GM12875 (cell line): ENCODE results near the gene TNIP1.

Experiments
- H3K4me3 ChIP-seq: one replicate; pipeline ENCODE4 v1.5.1; 2011; ENCODE audit warnings: low read depth, low read length, control low read depth
- TF ChIP-seq, protein P1 (sequence below): IDR thresholded peaks from 2 replicates; pipeline ENCODE4 v1.5.1; 2011; ENCODE audit warnings: low read depth, mild to moderate bottlenecking, control low read depth, inconsistent platforms, low read length, moderate library complexity, borderline replicate concordance; ENCODE audit not compliant: insufficient read depth

Gene TNIP1

DNA sequence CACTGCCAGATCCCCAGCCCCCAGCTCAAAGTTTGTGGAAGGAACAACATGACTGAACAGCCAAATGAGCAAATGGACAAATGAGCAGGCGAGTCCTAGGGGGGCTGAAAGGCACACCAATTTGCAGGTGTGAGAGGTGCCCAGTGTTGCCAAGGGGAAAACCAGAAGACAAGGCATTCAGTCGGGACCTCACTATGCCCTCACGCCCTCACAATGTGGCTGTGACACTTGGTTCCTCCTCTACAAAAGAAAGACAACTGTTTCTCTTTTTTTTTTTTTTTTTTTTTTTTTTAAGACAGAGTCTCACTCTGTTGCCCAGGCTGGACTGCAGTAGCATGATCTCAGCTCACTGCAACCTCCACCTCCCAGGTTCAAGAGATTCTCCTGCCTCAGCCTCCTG, 28.0 kb downstream of the TNIP1 start:
- TF ChIP-seq, protein P1, sequence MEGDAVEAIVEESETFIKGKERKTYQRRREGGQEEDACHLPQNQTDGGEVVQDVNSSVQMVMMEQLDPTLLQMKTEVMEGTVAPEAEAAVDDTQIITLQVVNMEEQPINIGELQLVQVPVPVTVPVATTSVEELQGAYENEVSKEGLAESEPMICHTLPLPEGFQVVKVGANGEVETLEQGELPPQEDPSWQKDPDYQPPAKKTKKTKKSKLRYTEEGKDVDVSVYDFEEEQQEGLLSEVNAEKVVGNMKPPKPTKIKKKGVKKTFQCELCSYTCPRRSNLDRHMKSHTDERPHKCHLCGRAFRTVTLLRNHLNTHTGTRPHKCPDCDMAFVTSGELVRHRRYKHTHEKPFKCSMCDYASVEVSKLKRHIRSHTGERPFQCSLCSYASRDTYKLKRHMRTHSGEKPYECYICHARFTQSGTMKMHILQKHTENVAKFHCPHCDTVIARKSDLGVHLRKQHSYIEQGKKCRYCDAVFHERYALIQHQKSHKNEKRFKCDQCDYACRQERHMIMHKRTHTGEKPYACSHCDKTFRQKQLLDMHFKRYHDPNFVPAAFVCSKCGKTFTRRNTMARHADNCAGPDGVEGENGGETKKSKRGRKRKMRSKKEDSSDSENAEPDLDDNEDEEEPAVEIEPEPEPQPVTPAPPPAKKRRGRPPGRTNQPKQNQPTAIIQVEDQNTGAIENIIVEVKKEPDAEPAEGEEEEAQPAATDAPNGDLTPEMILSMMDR, result no peak
- H3K4me3 ChIP-seq, result no peak overlapping the region

DNA sequence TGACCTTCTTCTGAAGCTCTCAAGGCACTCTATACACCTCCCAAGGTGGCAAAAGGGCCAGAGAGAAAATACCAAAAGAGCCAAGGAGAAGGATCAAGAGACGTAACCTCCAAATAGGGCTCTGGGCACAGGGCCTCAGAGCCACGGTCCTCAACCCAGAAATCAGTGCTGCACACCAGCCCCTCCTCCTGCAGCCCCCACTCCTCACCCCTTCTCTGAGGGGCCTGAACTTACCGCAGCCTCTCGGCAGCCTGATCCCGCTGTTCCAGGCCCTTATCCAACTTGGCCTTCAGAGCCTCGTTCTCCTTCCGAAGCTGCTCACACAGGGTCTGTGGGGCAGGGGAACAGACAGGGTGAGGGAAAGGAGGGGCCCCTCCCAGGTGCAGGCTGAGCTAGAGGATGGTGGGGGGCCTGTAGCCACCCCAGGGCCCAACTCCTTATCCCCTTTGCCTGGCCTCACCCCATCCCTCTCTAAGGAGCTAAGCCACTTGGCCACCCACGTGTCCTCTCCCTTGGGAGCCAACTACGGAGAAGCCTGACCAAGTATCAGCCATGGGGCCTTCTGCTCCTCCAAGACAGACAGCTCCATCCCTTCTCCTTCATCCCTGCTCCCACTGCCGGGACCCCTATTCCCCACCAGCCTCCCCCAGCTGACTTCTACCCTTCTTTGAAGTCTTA, 28.8 kb downstream of the TNIP1 start:
- TF ChIP-seq, protein P1, result no peak
- no peak overlapping the region for H3K4me3 ChIP-seq

DNA sequence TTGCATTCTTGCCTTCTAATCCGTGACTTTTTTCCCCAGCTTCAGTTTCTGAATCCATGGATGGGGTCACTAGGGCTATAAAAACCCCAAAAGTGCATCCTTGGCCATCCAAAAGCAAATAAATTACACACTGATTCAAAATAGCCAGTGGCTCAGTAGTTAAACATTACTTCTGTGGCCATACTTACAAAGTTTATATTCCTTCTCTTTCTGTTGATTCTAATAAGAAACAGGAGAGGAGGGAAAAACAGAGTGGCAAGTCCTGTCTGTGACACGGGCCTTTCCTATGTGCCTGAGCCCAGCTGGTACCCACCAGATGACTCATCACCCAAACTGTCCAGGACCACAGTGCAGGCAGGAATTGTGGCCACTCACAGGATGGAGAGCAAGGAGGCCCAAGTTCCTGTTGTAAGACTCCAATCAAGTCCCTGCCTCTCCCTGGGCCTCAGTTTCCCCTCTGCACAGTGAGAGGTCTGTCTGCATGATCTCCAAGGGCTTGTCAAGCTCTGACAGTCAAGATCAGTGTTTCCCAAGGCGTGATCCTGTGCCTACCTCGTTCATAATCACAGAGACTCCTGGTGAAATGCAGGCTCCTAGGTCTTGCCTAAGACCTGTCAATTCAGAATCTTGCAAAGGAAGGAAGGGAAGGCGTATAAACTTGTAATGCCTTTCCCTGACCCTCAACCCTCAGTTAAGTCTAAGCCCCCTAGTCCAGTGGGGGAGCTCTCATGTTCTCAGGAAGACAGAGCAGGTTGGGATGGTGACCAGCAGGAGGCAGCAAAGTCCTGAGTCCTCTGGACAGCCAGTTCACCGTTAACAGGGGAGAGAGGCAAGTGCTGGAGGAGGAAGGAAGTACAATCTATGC, 29.5 kb downstream of the TNIP1 start:
- no peak overlapping the region for H3K4me3 ChIP-seq
- TF ChIP-seq, protein P1, result peak; percentile 80

DNA sequence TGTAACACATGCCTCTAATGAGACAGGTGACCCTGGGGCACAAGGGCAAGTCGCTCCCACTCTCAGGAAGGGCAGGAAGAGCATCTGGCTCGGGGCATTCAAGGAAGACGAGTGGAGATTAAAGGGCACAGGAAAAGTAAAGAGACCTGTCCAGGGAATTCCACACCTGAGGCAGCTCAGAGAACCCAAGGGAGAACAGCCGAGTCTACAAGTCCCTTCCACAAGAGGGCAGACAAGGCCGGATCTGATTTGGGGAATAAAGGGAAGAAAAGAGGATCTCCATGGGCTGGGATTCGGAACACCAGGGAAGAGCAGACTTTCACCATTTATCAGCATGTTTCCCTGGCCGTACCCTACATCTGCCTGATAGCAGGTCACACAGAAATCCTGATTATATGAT, 32.3 kb downstream of the TNIP1 start:
- TF ChIP-seq, protein P1, result 0 out of 2 replicates have a peak, but pooled peaks have one; percentile 11
- H3K4me3 ChIP-seq, result no peak overlapping the region

DNA sequence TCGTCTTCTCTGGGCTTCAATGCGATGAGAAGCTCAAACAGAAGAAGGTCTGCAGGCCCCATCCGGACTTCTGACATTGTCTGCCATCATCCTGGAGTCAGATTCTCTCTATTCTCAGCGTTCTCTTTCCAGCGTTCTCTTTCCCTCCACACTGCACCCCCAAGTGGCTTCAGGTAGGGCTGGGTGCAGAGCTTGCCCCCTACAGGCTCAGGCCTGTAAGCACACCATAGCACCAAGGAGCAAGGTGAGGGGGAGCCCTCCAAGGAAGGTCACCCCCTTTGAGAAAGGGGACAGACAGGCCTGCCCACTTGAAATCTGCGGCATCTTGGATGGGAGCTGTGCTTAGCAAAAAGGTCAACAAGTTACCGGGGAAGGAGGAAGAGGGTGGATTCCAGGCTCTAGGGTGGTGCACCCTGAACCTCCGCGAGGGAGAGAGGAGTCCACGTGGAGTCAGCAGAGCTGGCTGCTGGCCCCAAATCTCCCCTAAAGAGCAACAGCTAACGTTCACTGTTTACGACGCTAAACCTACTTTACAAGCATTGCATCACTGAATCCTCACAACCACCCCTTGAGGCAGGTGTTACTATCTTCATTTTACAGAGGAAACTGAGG, 32.9 kb downstream of the TNIP1 start:
- TF ChIP-seq, protein P1, result peak; percentile 87
- no peak overlapping the region for H3K4me3 ChIP-seq

DNA sequence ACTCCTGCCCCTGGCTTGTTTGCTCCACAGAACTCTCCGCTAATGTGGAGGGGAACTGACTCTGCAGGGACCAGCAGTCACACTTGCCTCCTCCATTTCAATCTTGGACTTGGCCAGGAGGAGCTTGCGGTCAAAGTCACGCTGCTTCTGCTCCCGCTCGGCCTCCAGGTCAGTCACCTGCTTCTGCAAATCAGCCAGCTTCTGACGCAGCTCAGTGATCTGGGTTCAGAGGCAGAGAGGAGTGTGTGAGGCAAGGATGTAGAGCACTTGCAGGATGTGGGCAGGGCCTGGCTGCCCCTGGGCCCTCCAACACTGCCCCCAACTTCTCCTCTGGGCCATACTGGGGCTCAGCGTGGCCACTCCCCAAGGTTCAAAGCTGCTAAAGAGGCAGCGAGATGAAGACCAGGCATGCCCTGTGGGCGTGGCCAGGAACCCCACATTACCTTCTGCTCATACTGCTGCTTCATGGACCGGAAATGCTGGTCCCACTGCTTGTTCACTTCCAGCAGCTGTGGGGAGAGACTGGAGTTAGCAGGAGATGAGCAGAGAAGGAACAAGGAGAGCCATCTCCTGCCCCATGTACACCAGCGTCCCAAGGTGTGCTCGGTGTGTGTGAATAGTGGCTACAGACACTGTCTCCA, 38.3 kb downstream of the TNIP1 start:
- TF ChIP-seq, protein P1, result no peak

More for the DNA sequence above, 38.3 kb downstream of the TNIP1 start:
- H3K4me3 ChIP-seq, result no peak overlapping the region
